Neuronal stem cell (in vitro differentiated cells): ENCODE measurements around the gene XCL2.

Experiments used
- DNase-seq: peaks from one replicate; pipeline ENCODE4 v3.0.0-alpha.2; 2013; ENCODE audit warnings: low spot score
- H2AFZ ChIP-seq: one replicate; pipeline ENCODE4 v1.6.1; 2013; ENCODE audit warnings: mild to moderate bottlenecking, low read length, inconsistent platforms
- H2AK5ac ChIP-seq: 2 replicates; pipeline ENCODE4 v1.6.1; 2013; ENCODE audit warnings: low read depth, mild to moderate bottlenecking, inconsistent platforms, low read length, moderate library complexity, mixed read lengths
- H2BK120ac ChIP-seq: 2 replicates; pipeline ENCODE4 v1.6.1; 2013; ENCODE audit warnings: low read depth, mild to moderate bottlenecking, inconsistent platforms, low read length, moderate library complexity, mixed read lengths
- H2BK12ac ChIP-seq: one replicate; pipeline ENCODE4 v1.6.1; 2013; ENCODE audit warnings: low read length, inconsistent platforms
- H2BK15ac ChIP-seq: 2 replicates; pipeline ENCODE4 v1.6.1; 2013; ENCODE audit warnings: mild to moderate bottlenecking, low read length, inconsistent platforms, mixed read lengths
- H2BK5ac ChIP-seq: one replicate; pipeline ENCODE4 v1.6.1; 2013; ENCODE audit warnings: inconsistent platforms, mild to moderate bottlenecking, low read length, moderate library complexity
- H3K14ac ChIP-seq: one replicate; pipeline ENCODE4 v1.6.1; 2013; ENCODE audit warnings: low read length, inconsistent platforms
- H3K18ac ChIP-seq: 2 replicates; pipeline ENCODE4 v1.6.1; 2013; ENCODE audit warnings: low read length, inconsistent platforms
- H3K23ac ChIP-seq: 2 replicates; pipeline ENCODE4 v1.6.1; 2013; ENCODE audit warnings: low read depth, mild to moderate bottlenecking, mixed read lengths, low read length, inconsistent platforms; ENCODE audit not compliant: poor library complexity
- H3K27ac ChIP-seq: replicated peaks from 3 replicates; pipeline ENCODE4 v1.5.1; 2013; ENCODE audit warnings: low read length, inconsistent platforms
- H3K27me3 ChIP-seq, 3 experiments: 2 replicates each; pipeline ENCODE4 v1.6.1; 2013; ENCODE audit warnings: low read length in 3 of 3, mild to moderate bottlenecking in 2 of 3, inconsistent platforms in 1 of 3, low read depth in 1 of 3, mixed read lengths in 1 of 3, moderate library complexity in 1 of 3; ENCODE audit not compliant: control insufficient read depth in 3 of 3, insufficient read depth in 3 of 3
- H3K36me3 ChIP-seq, 2 donors: replicated peaks in 1 of 2; 2 replicates each; pipeline ENCODE4 v1.6.1; 2013; ENCODE audit warnings: low read length in 2 of 2; ENCODE audit not compliant: control insufficient read depth in 2 of 2, insufficient read depth in 2 of 2
- H3K4ac ChIP-seq: 2 replicates; pipeline ENCODE4 v1.6.1; 2013; ENCODE audit warnings: inconsistent platforms, mild to moderate bottlenecking, low read length, moderate library complexity
- H3K4me1 ChIP-seq, 2 donors: 1 replicate in 1 of 2; 2 replicates in 1 of 2; pipeline ENCODE4 v1.6.1; 2013; ENCODE audit warnings: low read length in 2 of 2, low read depth in 1 of 2; ENCODE audit not compliant: control insufficient read depth in 2 of 2, insufficient read depth in 1 of 2
- H3K4me2 ChIP-seq: one replicate; pipeline ENCODE4 v1.6.1; 2013; ENCODE audit warnings: mild to moderate bottlenecking, low read length, inconsistent platforms; ENCODE audit not compliant: insufficient read depth, poor library complexity, severe bottlenecking
- H3K4me3 ChIP-seq, 2 donors: 2 replicates each; pipeline ENCODE4 v1.5.1; 2013; ENCODE audit warnings: low read length in 2 of 2, mild to moderate bottlenecking in 2 of 2, inconsistent platforms in 1 of 2, moderate library complexity in 1 of 2
- H3K79me1 ChIP-seq: one replicate; pipeline ENCODE4 v1.6.1; 2013; ENCODE audit warnings: low read depth, mild to moderate bottlenecking, inconsistent platforms, low read length, moderate library complexity
- H3K9ac ChIP-seq: one replicate; pipeline ENCODE4 v1.6.1; 2013; ENCODE audit warnings: mild to moderate bottlenecking, low read depth, low read length, inconsistent platforms; ENCODE audit not compliant: poor library complexity
- H3K9me3 ChIP-seq, 2 donors: replicated peaks in 1 of 2; 2 replicates each; pipeline versions ENCODE3 to v1.6.1; 2013; ENCODE audit warnings: low read length in 2 of 2, mild to moderate bottlenecking in 2 of 2, inconsistent platforms in 1 of 2, low read depth in 1 of 2, mixed read lengths in 1 of 2, moderate library complexity in 1 of 2; ENCODE audit not compliant: control insufficient read depth in 2 of 2, insufficient read depth in 1 of 2
- H4K8ac ChIP-seq: one replicate; pipeline ENCODE4 v1.6.1; 2013; ENCODE audit warnings: low read depth, mild to moderate bottlenecking, inconsistent platforms, low read length, moderate library complexity
- H4K91ac ChIP-seq: one replicate; pipeline ENCODE4 v1.6.1; 2013; ENCODE audit warnings: low read length, low read depth, mild to moderate bottlenecking, inconsistent platforms; ENCODE audit not compliant: poor library complexity
- WGBS, 2 donors: extraction: QIAGEN DNeasy Blood & Tissue Kit; methylation state at CpG; one replicate each; pipeline ENCODE4 v1.1.7; 2013; ENCODE audit warnings: missing lambda C conversion rate in 2 of 2, mixed read lengths in 1 of 2; ENCODE audit not compliant: insufficient read length in 2 of 2, insufficient replicate concordance in 1 of 2; ENCODE audit errors: extremely low coverage in 2 of 2; 5-methylcytosine and 5-hydroxymethylcytosine counted together

Gene XCL2

GRCh38 chr1:168509875-168510791, 33.7 kb downstream of the XCL2 start:
- H3K79me1 ChIP-seq, result no peaks in the 10 kb centered on the region
- no peaks in the 10 kb centered on the region for H3K36me3 ChIP-seq
- H2BK12ac ChIP-seq, result no peak overlapping the region
- no peak overlapping the region for H3K4ac ChIP-seq
- H4K8ac ChIP-seq, result no peak overlapping the region
- H2BK15ac ChIP-seq, result no peak overlapping the region
- no peak for DNase-seq
- no peaks in the 10 kb centered on the region for H3K9me3 ChIP-seq
- no peak overlapping the region for H4K91ac ChIP-seq
- no peak overlapping the region for H2AFZ ChIP-seq
- no peak overlapping the region for H3K4me3 ChIP-seq
- H2BK5ac ChIP-seq, result no peak overlapping the region
- H3K4me2 ChIP-seq, result no peak overlapping the region
- no peak overlapping the region for H2BK120ac ChIP-seq
- H3K23ac ChIP-seq, result no peak overlapping the region
- no peaks in the 10 kb centered on the region for H3K27me3 ChIP-seq
- H3K18ac ChIP-seq, result no peak overlapping the region
- H3K14ac ChIP-seq, result no peak overlapping the region
- H3K9ac ChIP-seq, result no peak overlapping the region
- peaks cover 0 to 10% of the 10 kb centered on the region in 2 donors for H3K4me1 ChIP-seq
- H3K27ac ChIP-seq, result no peak overlapping the region
- no peak overlapping the region for H2AK5ac ChIP-seq
- no CpG with 5 or more reads among the region's 13 CpGs for WGBS, 2 donors

DNA sequence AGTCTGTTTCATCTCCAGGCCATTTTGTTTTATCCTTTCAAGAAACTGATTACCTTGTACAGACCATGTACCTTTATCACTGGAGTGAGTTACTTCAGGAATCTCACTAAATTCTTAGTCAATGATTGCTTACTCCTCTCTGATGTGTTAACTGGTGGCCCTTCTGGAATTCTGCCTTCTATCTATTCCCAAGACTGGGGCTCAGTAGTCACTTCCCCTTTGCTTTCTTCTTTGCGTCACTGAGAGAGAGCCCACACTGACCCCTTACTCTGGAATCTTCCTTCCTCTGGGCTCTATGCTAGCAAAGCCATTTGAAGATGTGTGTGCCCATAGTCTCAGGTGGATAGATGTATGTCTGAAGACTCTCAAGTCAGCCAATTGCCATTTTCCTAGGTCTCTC, 34.6 kb downstream of the XCL2 start:
- WGBS, 2 donors, result no CpG with 5 or more reads among the region's 1 CpG
- Histone ChIP-seq H2BK120ac (no peak overlapping the region), H3K27ac (no peak overlapping the region)

DNA sequence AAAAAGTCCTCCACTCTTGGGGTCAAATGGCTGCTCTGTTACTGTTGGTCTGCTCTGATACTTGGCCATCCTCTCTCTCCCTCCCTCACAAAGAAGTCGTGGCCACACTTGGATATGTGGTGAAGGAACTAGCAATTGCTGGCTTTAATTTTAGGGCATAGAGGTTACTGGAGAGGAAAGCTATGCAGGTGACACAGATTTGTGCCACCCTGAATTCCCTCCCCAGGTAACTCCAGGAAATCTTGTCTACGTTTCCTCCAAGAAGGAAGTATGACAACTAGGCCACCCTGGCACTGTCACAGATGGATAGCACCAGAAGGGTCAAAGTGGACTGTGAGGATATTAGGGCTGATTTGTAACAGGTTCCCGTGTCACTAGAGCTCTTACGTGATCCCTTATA, 36.0 kb downstream of the XCL2 start:
- H2AFZ ChIP-seq, result no peak overlapping the region
- WGBS, 2 donors, result no CpG with 5 or more reads among the region's 4 CpGs
- H3K79me1 ChIP-seq, result no peaks in the 10 kb centered on the region
- no peak overlapping the region for H3K18ac ChIP-seq
- no peak overlapping the region for H3K9ac ChIP-seq
- no peak overlapping the region for H2BK12ac ChIP-seq
- no peak overlapping the region for H3K14ac ChIP-seq
- DNase-seq, result no peak
- H2BK5ac ChIP-seq, result no peak overlapping the region
- H3K27ac ChIP-seq, result no peak overlapping the region
- H3K4me2 ChIP-seq, result no peak overlapping the region
- H3K4me1 ChIP-seq, result peaks cover 0 to 10% of the 10 kb centered on the region in 2 donors
- H3K4ac ChIP-seq, result no peak overlapping the region
- H4K8ac ChIP-seq, result no peak overlapping the region
- no peak overlapping the region for H2AK5ac ChIP-seq
- no peak overlapping the region for H3K23ac ChIP-seq
- H3K4me3 ChIP-seq, result no peak overlapping the region
- no peaks in the 10 kb centered on the region for H3K36me3 ChIP-seq
- no peak overlapping the region for H2BK120ac ChIP-seq
- H3K9me3 ChIP-seq, result no peaks in the 10 kb centered on the region
- H2BK15ac ChIP-seq, result no peak overlapping the region
- H4K91ac ChIP-seq, result no peak overlapping the region
- H3K27me3 ChIP-seq, result no peaks in the 10 kb centered on the region

More for the DNA sequence above, 34.6 kb downstream of the XCL2 start:
- Histone ChIP-seq H2AK5ac (no peak overlapping the region), H3K14ac (no peak overlapping the region), H2AFZ (no peak overlapping the region), H4K8ac (no peak overlapping the region), H3K4me2 (no peak overlapping the region), H3K9ac (no peak overlapping the region), H3K4ac (no peak overlapping the region), H2BK12ac (no peak overlapping the region), H3K18ac (no peak overlapping the region), H4K91ac (no peak overlapping the region), H3K4me3 (no peak overlapping the region), H3K36me3 (no peaks in the 10 kb centered on the region), H3K4me1 (peaks cover 0 to 10% of the 10 kb centered on the region in 2 donors), H2BK15ac (no peak overlapping the region), H3K9me3 (no peaks in the 10 kb centered on the region), H2BK5ac (no peak overlapping the region), H3K79me1 (no peaks in the 10 kb centered on the region), H3K23ac (no peak overlapping the region), H3K27me3 (no peaks in the 10 kb centered on the region)
- no peak for DNase-seq

DNA sequence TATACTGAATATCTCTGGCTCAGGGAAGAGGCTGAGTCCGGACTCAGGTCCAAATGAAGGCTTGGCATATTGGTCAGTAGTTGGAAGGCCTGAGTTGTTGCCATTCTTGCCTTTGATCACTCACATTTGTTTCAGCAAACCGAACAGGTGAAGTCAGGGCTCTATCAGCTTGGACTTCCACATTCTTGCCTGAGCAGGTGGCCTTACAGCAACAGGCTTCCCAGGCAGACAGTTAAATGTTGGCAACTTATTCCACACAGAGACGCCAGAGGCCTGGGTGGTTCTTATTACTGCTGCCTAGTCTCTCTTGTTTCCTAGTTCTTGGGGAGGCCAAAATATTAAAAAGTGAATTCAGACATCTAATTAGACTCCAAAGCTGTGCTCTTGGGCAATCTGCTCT, 36.6 kb downstream of the XCL2 start:
- Histone ChIP-seq H2AFZ (no peak overlapping the region), H3K4me2 (no peak overlapping the region), H3K4me1 (peaks cover 0 to 10% of the 10 kb centered on the region in 2 donors), H3K9ac (no peak overlapping the region), H3K14ac (no peak overlapping the region), H4K91ac (no peak overlapping the region), H3K18ac (no peak overlapping the region), H2BK15ac (no peak overlapping the region), H3K23ac (no peak overlapping the region), H2BK120ac (no peak overlapping the region), H3K4me3 (no peak overlapping the region), H2AK5ac (no peak overlapping the region), H2BK12ac (no peak overlapping the region), H3K9me3 (no peaks in the 10 kb centered on the region), H3K36me3 (no peaks in the 10 kb centered on the region), H3K4ac (no peak overlapping the region), H2BK5ac (no peak overlapping the region), H3K27ac (no peak overlapping the region), H4K8ac (no peak overlapping the region), H3K27me3 (no peaks in the 10 kb centered on the region), H3K79me1 (no peaks in the 10 kb centered on the region)
- no peak for DNase-seq
- no CpG with 5 or more reads among the region's 3 CpGs for WGBS, 2 donors
